Sigmoid colon (tissue), 4 donors: ENCODE data around the gene RBM47.

Experiments used
- POLR2A ChIP-seq, 2 donors: fragments of 450-650 bp; IDR thresholded peaks; one replicate each; pipeline ENCODE4 v1.6.1; 2016; ENCODE audit warnings: antibody characterized with exemption in 2 of 2, mild to moderate bottlenecking in 2 of 2, moderate library complexity in 2 of 2
- POLR2AphosphoS5 ChIP-seq, 4 donors: sonication (generic); formaldehyde crosslinking; IDR thresholded peaks; one replicate each; pipeline ENCODE4 v1.6.1; 2017; ENCODE audit warnings: antibody characterized with exemption in 4 of 4
- TF ChIP-seq, protein P1 (sequence below), 4 experiments: fragments of 450-650 bp in 3 of 4; fragments of 200-600 bp in 1 of 4; IDR thresholded peaks; one replicate each; pipeline ENCODE4 v1.5.1; 2016 to 2019; ENCODE audit warnings: antibody characterized with exemption in 4 of 4, mild to moderate bottlenecking in 3 of 4, moderate library complexity in 2 of 4

DNA sequence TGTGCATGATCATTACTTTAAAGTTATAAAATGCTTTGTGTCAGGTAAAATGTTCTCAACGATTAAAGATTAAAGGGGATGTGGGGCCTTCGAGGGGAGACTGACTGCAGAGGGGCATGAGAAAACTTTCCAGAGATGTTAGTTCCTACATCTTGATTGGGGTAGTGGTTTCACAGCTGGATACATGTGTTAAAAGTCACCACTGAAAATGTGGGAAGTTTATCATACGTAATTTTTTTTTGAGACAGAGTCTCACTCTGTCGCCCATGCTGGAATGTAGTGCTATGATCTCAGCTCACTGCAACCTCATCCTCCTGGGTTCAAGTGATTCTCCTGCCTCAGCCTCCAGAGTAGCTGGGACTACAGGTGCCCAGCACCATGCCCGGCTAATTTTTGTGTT is 79.5 kb downstream of the RBM47 start:
- TF ChIP-seq, protein P1, sequence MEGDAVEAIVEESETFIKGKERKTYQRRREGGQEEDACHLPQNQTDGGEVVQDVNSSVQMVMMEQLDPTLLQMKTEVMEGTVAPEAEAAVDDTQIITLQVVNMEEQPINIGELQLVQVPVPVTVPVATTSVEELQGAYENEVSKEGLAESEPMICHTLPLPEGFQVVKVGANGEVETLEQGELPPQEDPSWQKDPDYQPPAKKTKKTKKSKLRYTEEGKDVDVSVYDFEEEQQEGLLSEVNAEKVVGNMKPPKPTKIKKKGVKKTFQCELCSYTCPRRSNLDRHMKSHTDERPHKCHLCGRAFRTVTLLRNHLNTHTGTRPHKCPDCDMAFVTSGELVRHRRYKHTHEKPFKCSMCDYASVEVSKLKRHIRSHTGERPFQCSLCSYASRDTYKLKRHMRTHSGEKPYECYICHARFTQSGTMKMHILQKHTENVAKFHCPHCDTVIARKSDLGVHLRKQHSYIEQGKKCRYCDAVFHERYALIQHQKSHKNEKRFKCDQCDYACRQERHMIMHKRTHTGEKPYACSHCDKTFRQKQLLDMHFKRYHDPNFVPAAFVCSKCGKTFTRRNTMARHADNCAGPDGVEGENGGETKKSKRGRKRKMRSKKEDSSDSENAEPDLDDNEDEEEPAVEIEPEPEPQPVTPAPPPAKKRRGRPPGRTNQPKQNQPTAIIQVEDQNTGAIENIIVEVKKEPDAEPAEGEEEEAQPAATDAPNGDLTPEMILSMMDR (IDR thresholded peaks at IDR 0.05), result no peak
- no peak for TF ChIP-seq POLR2A (IDR thresholded peaks at IDR 0.05)
- TF ChIP-seq POLR2AphosphoS5 (IDR thresholded peaks at IDR 0.05), result no peak
